Right renal cortex interstitium (tissue), 3 donors: ENCODE results near the gene MIDN. TPM values are rescaled to one million over a fixed set of nuclear protein-coding genes. Genes with fewer than 3 reads are reported as not detected.

Source experiments
- DNase-seq, 3 donors: peaks; one replicate each; pipeline ENCODE4 v3.0.0-alpha.2; 2013; ENCODE audit warnings: low read depth in 3 of 3, low spot score in 2 of 3
- polyA plus RNA-seq, 3 donors: library from polyadenylated mRNA; unstranded; fragments of 120-200 nt; gene quantifications; one replicate each; pipeline ENCODE4 v1.2.1, GENCODE V29; 2013; ENCODE audit not compliant: insufficient read length in 3 of 3

MIDN gene
- polyA plus RNA-seq, 3 donors: 38.0 to 41.7 (median 39.3) TPM

- DNase-seq: no peak
Observed at GRCh38 chr19:1256646-1257474, 8.5 kb downstream of the MIDN start.

GRCh38 chr19:1257475-1258162 is 9.2 kb downstream of the MIDN start:
- no peak for DNase-seq

GRCh38 chr19:1258163-1258492 is 9.7 kb downstream of the MIDN start:
- no peak for DNase-seq

- DNase-seq: no peak
Observed at GRCh38 chr19:1258707-1259205, 10.4 kb downstream of the MIDN start.

- no peak for DNase-seq
Observed at GRCh38 chr19:1259206-1259875, 11.0 kb downstream of the MIDN start.

GRCh38 chr19:1259876-1260748 is 11.7 kb downstream of the MIDN start:
- no peak for DNase-seq

- DNase-seq: peak in 2 of 3 donors; percentile 91 to 92
Observed at GRCh38 chr19:1260749-1261537, 12.6 kb downstream of the MIDN start.

- no peak for DNase-seq
Observed at GRCh38 chr19:1261538-1261797, 13.1 kb downstream of the MIDN start.

GRCh38 chr19:1261798-1262622 is 13.6 kb downstream of the MIDN start:
- no peak for DNase-seq

- DNase-seq: no peak
Observed at GRCh38 chr19:1262623-1263123, 14.3 kb downstream of the MIDN start.

GRCh38 chr19:1263188-1263587 is 14.8 kb downstream of the MIDN start:
- no peak for DNase-seq

GRCh38 chr19:1264801-1265614 is 16.6 kb downstream of the MIDN start:
- DNase-seq: no peak

GRCh38 chr19:1265615-1266128 is 17.3 kb downstream of the MIDN start:
- no peak for DNase-seq

GRCh38 chr19:1266129-1266915 is 17.9 kb downstream of the MIDN start:
- no peak for DNase-seq

GRCh38 chr19:1266916-1267476 is 18.6 kb downstream of the MIDN start:
- no peak for DNase-seq

GRCh38 chr19:1267477-1268225 is 19.3 kb downstream of the MIDN start:
- no peak for DNase-seq
